Nephron (organoid): Measurements from ENCODE around the gene OSMR.

ENCODE experiments used
- H3K27ac Mint-ChIP-seq, 3 experiments: 2 replicates each; pipeline ENCODE4 v1.8.0; 2020; ENCODE audit warnings: mixed read lengths in 3 of 3, mild to moderate bottlenecking in 2 of 3, moderate library complexity in 1 of 3
- H3K27me3 Mint-ChIP-seq: 2 replicates; pipeline ENCODE4 v1.8.0; 2021; ENCODE audit warnings: low read depth, mild to moderate bottlenecking, moderate library complexity, mixed read lengths
- H3K36me3 Mint-ChIP-seq: 2 replicates; pipeline ENCODE4 v1.8.0; 2020; ENCODE audit warnings: low read depth, mixed read lengths
- H3K4me1 Mint-ChIP-seq: 2 replicates; pipeline ENCODE4 v1.8.0; 2020; ENCODE audit warnings: mixed read lengths
- H3K4me3 Mint-ChIP-seq, 3 experiments: 2 replicates each; pipeline ENCODE4 v1.8.0; 2020; ENCODE audit warnings: mild to moderate bottlenecking in 3 of 3, mixed read lengths in 3 of 3, moderate library complexity in 2 of 3
- H3K9me3 Mint-ChIP-seq: 2 replicates; pipeline ENCODE4 v1.8.0; 2020; ENCODE audit warnings: mixed read lengths
- CTCF ChIP-seq, 3 experiments: fragments of 200-600 bp; sonication (generic); IDR thresholded peaks; one replicate each; pipeline ENCODE4 v1.5.0; 2021; ENCODE audit warnings: antibody characterized with exemption in 3 of 3; ENCODE audit not compliant: unreplicated experiment in 3 of 3

Gene OSMR

GRCh38 chr5:38824821-38825220 lies 21.0 kb upstream of the OSMR start:
- no peak for TF ChIP-seq CTCF (IDR thresholded peaks at IDR 0.05; ENCODE audit: unreplicated experiment in 3 of 3)
- H3K27me3 Mint-ChIP-seq = no peaks in the 10 kb centered on the region

GRCh38 chr5:38825494-38825893 lies 20.3 kb upstream of the OSMR start:
- TF ChIP-seq CTCF (IDR thresholded peaks at IDR 0.05; ENCODE audit: unreplicated experiment in 3 of 3) = no peak
- peaks cover 5% of the 10 kb centered on the region for H3K9me3 Mint-ChIP-seq
- no peaks in the 10 kb centered on the region for H3K4me1 Mint-ChIP-seq
- no peaks in the 10 kb centered on the region for H3K27me3 Mint-ChIP-seq
- peaks cover 6% of the 10 kb centered on the region for H3K36me3 Mint-ChIP-seq
- no peak overlapping the region for H3K4me3 Mint-ChIP-seq
- H3K27ac Mint-ChIP-seq = no peak overlapping the region

More at GRCh38 chr5:38824821-38825220, 21.0 kb upstream of the OSMR start:
- Mint-ChIP-seq H3K4me3 (no peak overlapping the region), H3K4me1 (no peaks in the 10 kb centered on the region), H3K36me3 (peaks cover 6% of the 10 kb centered on the region), H3K9me3 (peaks cover 8% of the 10 kb centered on the region), H3K27ac (no peak overlapping the region)

GRCh38 chr5:38827525-38827924 lies 18.3 kb upstream of the OSMR start:
- H3K27me3 Mint-ChIP-seq = no peaks in the 10 kb centered on the region
- no peak overlapping the region for H3K27ac Mint-ChIP-seq
- peaks cover 3% of the 10 kb centered on the region for H3K36me3 Mint-ChIP-seq
- H3K9me3 Mint-ChIP-seq = peaks cover under 1% of the 10 kb centered on the region
- no peak for TF ChIP-seq CTCF (IDR thresholded peaks at IDR 0.05; ENCODE audit: unreplicated experiment in 3 of 3)
- no peak overlapping the region for H3K4me3 Mint-ChIP-seq
- H3K4me1 Mint-ChIP-seq = no peaks in the 10 kb centered on the region

- Mint-ChIP-seq H3K27me3 (no peaks in the 10 kb centered on the region), H3K36me3 (no peaks in the 10 kb centered on the region), H3K4me3 (no peak overlapping the region), H3K9me3 (no peaks in the 10 kb centered on the region), H3K27ac (no peak overlapping the region), H3K4me1 (no peaks in the 10 kb centered on the region)
- no peak for TF ChIP-seq CTCF (IDR thresholded peaks at IDR 0.05; ENCODE audit: unreplicated experiment in 3 of 3)
These were observed 15.2 kb upstream of the OSMR start for GRCh38 chr5:38830521-38831051.

- no peaks in the 10 kb centered on the region for H3K9me3 Mint-ChIP-seq
- H3K36me3 Mint-ChIP-seq = no peaks in the 10 kb centered on the region
- no peak for TF ChIP-seq CTCF (IDR thresholded peaks at IDR 0.05; ENCODE audit: unreplicated experiment in 3 of 3)
- H3K4me3 Mint-ChIP-seq = no peak overlapping the region
- no peaks in the 10 kb centered on the region for H3K4me1 Mint-ChIP-seq
- H3K27me3 Mint-ChIP-seq = no peaks in the 10 kb centered on the region
- no peak overlapping the region for H3K27ac Mint-ChIP-seq
These were observed 14.7 kb upstream of the OSMR start for GRCh38 chr5:38831117-38831516.

- H3K36me3 Mint-ChIP-seq = no peaks in the 10 kb centered on the region
- no peaks in the 10 kb centered on the region for H3K9me3 Mint-ChIP-seq
- H3K27me3 Mint-ChIP-seq = no peaks in the 10 kb centered on the region
- no peak overlapping the region for H3K27ac Mint-ChIP-seq
- peak; percentile 15 to 33 (median 23) for TF ChIP-seq CTCF (IDR thresholded peaks at IDR 0.05; ENCODE audit: unreplicated experiment in 3 of 3)
- no peaks in the 10 kb centered on the region for H3K4me1 Mint-ChIP-seq
- no peak overlapping the region for H3K4me3 Mint-ChIP-seq
These were observed 13.9 kb upstream of the OSMR start for GRCh38 chr5:38831909-38832308.
